HEK293 (cell line): ENCODE results near the gene MRPS27.
A peak's percentile ranks its signal among the peaks of the same experiment; 100 is the strongest.

ENCODE experiments used
- BCL11B ChIP-seq: fragments of 450-650 bp; formaldehyde crosslinking; IDR thresholded peaks from 2 replicates; pipeline ENCODE4 v1.5.1; 2016; ENCODE audit warnings: low read depth, missing biosample characterization, missing genetic modification characterization
- FEZF1 ChIP-seq: fragments of 450-650 bp; formaldehyde crosslinking; IDR thresholded peaks from 2 replicates; pipeline ENCODE4 v1.5.1; 2016; ENCODE audit warnings: missing biosample characterization, missing genetic modification characterization
- GLI4 ChIP-seq: fragments of 450-650 bp; formaldehyde crosslinking; IDR thresholded peaks from 2 replicates; pipeline ENCODE4 v1.5.1; 2016; ENCODE audit warnings: missing biosample characterization, missing genetic modification characterization
- GLIS2 ChIP-seq: fragments of 450-650 bp; formaldehyde crosslinking; IDR thresholded peaks from 2 replicates; pipeline ENCODE4 v1.5.1; 2016; ENCODE audit warnings: missing biosample characterization, missing genetic modification characterization
- HIC1 ChIP-seq: fragments of 450-650 bp; formaldehyde crosslinking; IDR thresholded peaks from 2 replicates; pipeline ENCODE4 v1.5.1; 2016; ENCODE audit warnings: missing biosample characterization, missing genetic modification characterization
- KLF10 ChIP-seq: fragments of 450-650 bp; IDR thresholded peaks from 2 replicates; pipeline ENCODE4 v1.5.1; 2018; ENCODE audit warnings: missing biosample characterization, mild to moderate bottlenecking, missing genetic modification characterization
- KLF8 ChIP-seq: fragments of 450-650 bp; formaldehyde crosslinking; IDR thresholded peaks from 2 replicates; pipeline ENCODE4 v1.5.1; 2016; ENCODE audit warnings: missing biosample characterization, missing genetic modification characterization
- PATZ1 ChIP-seq: fragments of 450-650 bp; formaldehyde crosslinking; IDR thresholded peaks from 2 replicates; pipeline ENCODE4 v1.5.1; 2016; ENCODE audit warnings: missing biosample characterization, missing genetic modification characterization
- SCRT1 ChIP-seq: fragments of 450-650 bp; formaldehyde crosslinking; IDR thresholded peaks from 2 replicates; pipeline ENCODE4 v1.5.1; 2016; ENCODE audit warnings: missing biosample characterization, missing genetic modification characterization, borderline replicate concordance
- SP2 ChIP-seq: fragments of 450-650 bp; formaldehyde crosslinking; IDR thresholded peaks from 2 replicates; pipeline ENCODE4 v1.5.1; 2016; ENCODE audit warnings: missing biosample characterization, missing genetic modification characterization
- TCF7L2 ChIP-seq: IDR thresholded peaks from 2 replicates; pipeline ENCODE4 v1.6.1; 2011; ENCODE audit warnings: low read depth, mild to moderate bottlenecking, inconsistent platforms, low read length, moderate library complexity, borderline replicate concordance
- ZEB2 ChIP-seq: fragments of 450-650 bp; formaldehyde crosslinking; IDR thresholded peaks from 2 replicates; pipeline ENCODE4 v1.5.1; 2016; ENCODE audit warnings: missing biosample characterization, missing genetic modification characterization
- ZNF24 ChIP-seq: fragments of 450-650 bp; formaldehyde crosslinking; IDR thresholded peaks from 2 replicates; pipeline ENCODE4 v1.5.1; 2016; ENCODE audit warnings: missing biosample characterization, missing genetic modification characterization
- ZNF266 ChIP-seq: fragments of 450-650 bp; formaldehyde crosslinking; IDR thresholded peaks from 2 replicates; pipeline ENCODE4 v1.5.1; 2016; ENCODE audit warnings: missing biosample characterization, missing genetic modification characterization, low read depth
- ZNF274 ChIP-seq, 2 experiments: fragments of 200-500 bp in 1 of 2; fragments of 450-650 bp in 1 of 2; sonication (Bioruptor generic) in 1 of 2; formaldehyde crosslinking in 1 of 2; IDR thresholded peaks; 2 replicates each; pipeline versions ENCODE4 v1.5.1 to v1.6.1; 2014 to 2016; ENCODE audit warnings: borderline replicate concordance in 1 of 2, inconsistent platforms in 1 of 2, low read length in 1 of 2, missing biosample characterization in 1 of 2, missing genetic modification characterization in 1 of 2
- ZNF280C ChIP-seq: fragments of 450-650 bp; formaldehyde crosslinking; IDR thresholded peaks from 2 replicates; pipeline ENCODE4 v1.5.1; 2016; ENCODE audit warnings: missing biosample characterization, missing genetic modification characterization
- ZNF335 ChIP-seq: fragments of 450-650 bp; formaldehyde crosslinking; conservative IDR thresholded peaks from 2 replicates; pipeline ENCODE4 v1.5.1; 2016; ENCODE audit warnings: missing biosample characterization, missing genetic modification characterization
- ZNF423 ChIP-seq: fragments of 450-650 bp; formaldehyde crosslinking; IDR thresholded peaks from 2 replicates; pipeline ENCODE4 v1.5.1; 2016; ENCODE audit warnings: missing biosample characterization, missing genetic modification characterization
- ZNF449 ChIP-seq: fragments of 450-650 bp; formaldehyde crosslinking; IDR thresholded peaks from 2 replicates; pipeline ENCODE4 v1.5.1; 2017; ENCODE audit warnings: missing biosample characterization, mild to moderate bottlenecking, missing genetic modification characterization, moderate library complexity
- ZNF513 ChIP-seq: fragments of 450-650 bp; IDR thresholded peaks from 2 replicates; pipeline ENCODE4 v1.5.1; 2018; ENCODE audit warnings: missing biosample characterization, missing genetic modification characterization
- ZNF529 ChIP-seq: fragments of 450-650 bp; formaldehyde crosslinking; IDR thresholded peaks from 2 replicates; pipeline ENCODE4 v1.5.1; 2017; ENCODE audit warnings: missing genetic modification characterization, missing biosample characterization; ENCODE audit not compliant: insufficient replicate concordance
- ZNF544 ChIP-seq: fragments of 450-650 bp; formaldehyde crosslinking; IDR thresholded peaks from 2 replicates; pipeline ENCODE4 v1.5.0; 2017; ENCODE audit warnings: missing biosample characterization, missing genetic modification characterization
- ZNF555 ChIP-seq: fragments of 450-650 bp; formaldehyde crosslinking; conservative IDR thresholded peaks from 2 replicates; pipeline ENCODE4 v1.5.1; 2017; ENCODE audit warnings: missing biosample characterization, mild to moderate bottlenecking, missing genetic modification characterization, inconsistent platforms
- ZNF610 ChIP-seq: fragments of 450-650 bp; formaldehyde crosslinking; IDR thresholded peaks from 2 replicates; pipeline ENCODE4 v1.5.1; 2016; ENCODE audit warnings: missing biosample characterization, missing genetic modification characterization, borderline replicate concordance
- ZNF645 ChIP-seq: fragments of 450-650 bp; formaldehyde crosslinking; IDR thresholded peaks from 2 replicates; pipeline ENCODE4; 2016; ENCODE audit warnings: missing biosample characterization, missing genetic modification characterization
- ZNF837 ChIP-seq: fragments of 450-650 bp; formaldehyde crosslinking; IDR thresholded peaks from 2 replicates; pipeline ENCODE4 v1.5.1; 2016; ENCODE audit warnings: missing biosample characterization, missing genetic modification characterization

The MRPS27 gene

GRCh38 chr5:72319976-72320752, at the start of gene MRPS27, which contains the start of gene PTCD2 (continued):
- TF ChIP-seq ZNF529 (no peak), ZNF555 (no peak), BCL11B (no peak), HIC1 (tag by site-specific recombination) (no peak), KLF10 (tag by site-specific recombination) (peak; percentile 21; the same call in 1 of the 2 replicates), GLI4 (tag by site-specific recombination) (no peak), SP2 (tag by site-specific recombination) (peak; percentile 89), ZNF335 (tag by site-specific recombination) (peak; percentile 89), KLF8 (tag by site-specific recombination) (peak; percentile 62; the same call in 1 of the 2 replicates), FEZF1 (tag by site-specific recombination) (no peak), TCF7L2 (no peak), ZNF24 (tag by site-specific recombination) (0 out of 2 replicates have a peak, but pooled peaks have one; percentile 68), ZNF423 (tag by site-specific recombination) (no peak), ZNF544 (no peak), ZNF280C (tag by site-specific recombination) (no peak), ZNF449 (tag by site-specific recombination) (no peak; the same call in 1 of the 2 replicates), ZNF610 (tag by site-specific recombination) (peak; percentile 60; the same call in 1 of the 2 replicates), ZNF513 (tag by site-specific recombination) (no peak), ZNF645 (tag by site-specific recombination) (no peak), GLIS2 (peak; percentile 90), ZNF837 (tag by site-specific recombination) (no peak), ZNF274 (IDR thresholded peaks at IDR 0.05; ENCODE audit: low read length) (no peak), ZNF274 (tag by site-specific recombination; IDR thresholded peaks at IDR 0.05; ENCODE audit: borderline replicate concordance) (no peak), PATZ1 (peak; percentile 47), ZEB2 (tag by site-specific recombination) (peak; percentile 38), ZNF266 (tag by site-specific recombination) (no peak), SCRT1 (no peak)
